Endothelial cell of umbilical vein (primary cell): ENCODE results near the gene GNB1L. TPM values are rescaled to one million over a fixed set of nuclear protein-coding genes. Genes with fewer than 3 reads are reported as not detected.

Source experiments
- BruUV-seq: library from RNA; stranded (reverse); fragments of 400-500 nt; replicated peaks from 2 replicates; lab custom pipeline; 2021; lab: Mats Ljungman, UMichigan
- CTCF ChIA-PET: fragments of 300-600, 350-600 bp; sonication (Branson Sonifier 250); formaldehyde crosslinking; loops from one replicate; lab custom pipeline; 2021; ENCODE audit warnings: antibody characterized with exemption, inconsistent platforms; lab: Charles Lee
- POLR2A ChIA-PET: fragments of 300-600, 350-600 bp; sonication (Branson Sonifier 250); formaldehyde crosslinking; loops from one replicate; lab custom pipeline; 2021; ENCODE audit warnings: antibody characterized with exemption, inconsistent platforms; lab: Charles Lee
- DNase-seq: peaks from one replicate; pipeline ENCODE4 v3.0.0-alpha.2; 2011; ENCODE audit warnings: low read depth, low spot score
- FAIRE-seq: peaks from 2 replicates; lab custom pipeline; 2011; peaks lifted over from hg19 to GRCh38; lab: Jason Lieb, UNC
- H2AFZ ChIP-seq: 2 replicates; pipeline ENCODE4 v1.6.0; 2012; ENCODE audit warnings: low read depth, low read length, control low read depth, inconsistent platforms
- H3K27ac ChIP-seq: 2 replicates; pipeline ENCODE4 v1.5.1; 2011; ENCODE audit warnings: low read depth, mild to moderate bottlenecking, control low read depth, low read length, moderate library complexity; ENCODE audit not compliant: insufficient read depth
- H3K27me3 ChIP-seq, 2 experiments: 2 replicates each; pipeline versions ENCODE4 v1.6.0 to v1.6.1; 2011; ENCODE audit warnings: low read length in 2 of 2, mixed read lengths in 1 of 2; ENCODE audit not compliant: control insufficient read depth in 2 of 2, insufficient read depth in 2 of 2
- H3K36me3 ChIP-seq, 2 experiments: 2 replicates in 1 of 2; 3 replicates in 1 of 2; pipeline ENCODE4 v1.5.1; 2011; ENCODE audit warnings: low read length in 2 of 2, mild to moderate bottlenecking in 1 of 2, moderate library complexity in 1 of 2; ENCODE audit not compliant: control insufficient read depth in 2 of 2, insufficient read depth in 2 of 2; ENCODE audit errors: extremely low read depth in 1 of 2
- H3K4me1 ChIP-seq: 3 replicates; pipeline ENCODE4 v1.5.1; 2011; ENCODE audit warnings: mild to moderate bottlenecking, low read length; ENCODE audit not compliant: control insufficient read depth, insufficient read depth; ENCODE audit errors: extremely low read depth
- H3K4me2 ChIP-seq: 2 replicates; pipeline ENCODE4 v1.6.1; 2011; ENCODE audit warnings: low read length, control low read depth, mixed read lengths; ENCODE audit not compliant: insufficient read depth
- H3K4me3 ChIP-seq, 3 experiments: fragments of 200-600 bp in 1 of 3; sonication (generic), shearing (Covaris generic) in 1 of 3; replicated peaks in 1 of 3; 2 replicates each; pipeline ENCODE4 v1.5.1; 2011 to 2016; ENCODE audit warnings: control low read depth in 3 of 3, low read length in 3 of 3, mild to moderate bottlenecking in 2 of 3, inconsistent platforms in 1 of 3, low read depth in 1 of 3, moderate library complexity in 1 of 3; ENCODE audit not compliant: insufficient read depth in 1 of 3
- H3K79me2 ChIP-seq: 2 replicates; pipeline ENCODE4 v1.6.0; 2012; ENCODE audit warnings: low read length, inconsistent platforms; ENCODE audit not compliant: control insufficient read depth, insufficient read depth
- H3K9ac ChIP-seq: replicated peaks from 2 replicates; pipeline ENCODE3; 2011; ENCODE audit warnings: low read length, control low read depth; ENCODE audit not compliant: insufficient read depth; ENCODE audit errors: extremely low read depth
- H3K9me1 ChIP-seq: replicated peaks from 3 replicates; pipeline ENCODE4 v1.6.0; 2011; ENCODE audit warnings: mild to moderate bottlenecking, low read length; ENCODE audit not compliant: control insufficient read depth, insufficient read depth; ENCODE audit errors: extremely low read depth
- H3K9me3 ChIP-seq: replicated peaks from 2 replicates; pipeline ENCODE4 v1.5.1; 2012; ENCODE audit warnings: low read length, inconsistent platforms; ENCODE audit not compliant: control insufficient read depth, insufficient read depth
- H4K20me1 ChIP-seq: replicated peaks from 2 replicates; pipeline ENCODE3; 2011; ENCODE audit warnings: mild to moderate bottlenecking, low read length; ENCODE audit not compliant: control insufficient read depth, insufficient read depth; ENCODE audit errors: extremely low read depth
- EZH2 ChIP-seq: IDR thresholded peaks from 2 replicates; pipeline ENCODE4 v1.6.1; 2012; ENCODE audit warnings: borderline replicate concordance, low read depth, mild to moderate bottlenecking, moderate library complexity, low read length, inconsistent platforms; ENCODE audit not compliant: severe bottlenecking
- FOS ChIP-seq: IDR thresholded peaks from 2 replicates; pipeline ENCODE4 v1.6.1; 2011; ENCODE audit warnings: mild to moderate bottlenecking, low read length, moderate library complexity, borderline replicate concordance; ENCODE audit not compliant: insufficient read depth
- GATA2 ChIP-seq: IDR thresholded peaks from 2 replicates; pipeline ENCODE4 v1.7.0; 2011; ENCODE audit warnings: low read depth, mild to moderate bottlenecking, moderate library complexity, mixed read lengths, low read length; ENCODE audit not compliant: insufficient read length, insufficient read depth
- JUN ChIP-seq: IDR thresholded peaks from 2 replicates; pipeline ENCODE4 v1.6.1; 2011; ENCODE audit warnings: borderline replicate concordance, low read depth; ENCODE audit not compliant: insufficient read length, insufficient read depth
- MAX ChIP-seq: IDR thresholded peaks from 2 replicates; pipeline ENCODE4 v1.6.1; 2011; ENCODE audit not compliant: insufficient read depth, insufficient read length
- MYC ChIP-seq: IDR thresholded peaks from one replicate; pipeline ENCODE4 v1.6.1; 2011; ENCODE audit warnings: mild to moderate bottlenecking, low read depth, low read length
- POLR2A ChIP-seq: IDR thresholded peaks from 2 replicates; pipeline ENCODE4 v1.6.1; 2012; ENCODE audit warnings: low read depth, mild to moderate bottlenecking, control low read depth, low read length
- POLR2AphosphoS5 ChIP-seq: IDR thresholded peaks from 2 replicates; pipeline ENCODE4 v1.6.1; 2012; ENCODE audit warnings: low read depth, mild to moderate bottlenecking, control low read depth, low read length, moderate library complexity; ENCODE audit not compliant: insufficient read depth
- dilution Hi-C: fragments of 300-500 bp; cut with MboI; formaldehyde crosslinking; loops from one replicate; pipeline ENCODE4 v1.15.0; 2019; ENCODE audit warnings: low sequenced_read_pairs; ENCODE audit not compliant: extremely low pct_ligation_motif_present
- intact Hi-C: fragments of 100-400 bp; cut with micrococcal nuclease; formaldehyde crosslinking; loops from one replicate; pipeline ENCODE4 v1.10.0; 2022
- polyA plus RNA-seq, 4 experiments: library from polyadenylated mRNA; depleted of rRNA in 3 of 4; stranded (reverse) in 3 of 4; unstranded in 1 of 4; fragments of >200 nt; gene quantifications; 2 replicates each; pipeline versions ENCODE4 v1.2.1 to v1.2.3, GENCODE V29; 2011 to 2012; ENCODE audit warnings: missing spikeins in 1 of 4
- total RNA-seq: library from RNA; stranded (reverse); gene quantifications from 2 replicates; pipeline ENCODE4 v1.2.3, GENCODE V29; 2021
- TF ChIP-seq, protein P1 (sequence below), 2 donors: IDR thresholded peaks; 1 replicate in 1 of 2; 2 replicates in 1 of 2; pipeline ENCODE4 v1.5.1; 2011; ENCODE audit warnings: low read length in 2 of 2, mild to moderate bottlenecking in 2 of 2, moderate library complexity in 2 of 2, control low read depth in 1 of 2, inconsistent platforms in 1 of 2, low read depth in 1 of 2; ENCODE audit not compliant: insufficient read depth in 1 of 2; ENCODE audit errors: extremely low read depth in 1 of 2

GNB1L gene
- total and polyA plus RNA-seq, 2 donors (not counting 3 experiments of a cell fraction or from before 2014, with no cell fraction given): 5.4 to 5.9 TPM

- CTCF ChIA-PET: interaction anchor here (0.8 to 1.1 kb wide), 2 partner anchors 25 to 45 kb away, joined by 3 read pairs; no protein-coding TSS in a partner anchor
- no peak overlapping the region for H3K27ac ChIP-seq
- H3K4me3 ChIP-seq: no peak overlapping the region
- H4K20me1 ChIP-seq: no peaks in the 10 kb centered on the region
- H3K9me3 ChIP-seq: no peaks in the 10 kb centered on the region
- POLR2A ChIA-PET: no interaction called here
- DNase-seq (no peak), FAIRE-seq (no peak)
- H3K27me3 ChIP-seq: peaks cover 0 to 4% of the 10 kb centered on the region in 2 experiments
- H2AFZ ChIP-seq: no peak overlapping the region
- no peak overlapping the region for H3K4me2 ChIP-seq
- H3K36me3 ChIP-seq: no peaks in the 10 kb centered on the region
- H3K79me2 ChIP-seq: no peaks in the 10 kb centered on the region
- TF ChIP-seq GATA2 (no peak), JUN (no peak), POLR2A (no peak), FOS (no peak), POLR2AphosphoS5 (no peak), MYC (no peak), MAX (no peak), EZH2 (no peak)
- TF ChIP-seq, protein P1, sequence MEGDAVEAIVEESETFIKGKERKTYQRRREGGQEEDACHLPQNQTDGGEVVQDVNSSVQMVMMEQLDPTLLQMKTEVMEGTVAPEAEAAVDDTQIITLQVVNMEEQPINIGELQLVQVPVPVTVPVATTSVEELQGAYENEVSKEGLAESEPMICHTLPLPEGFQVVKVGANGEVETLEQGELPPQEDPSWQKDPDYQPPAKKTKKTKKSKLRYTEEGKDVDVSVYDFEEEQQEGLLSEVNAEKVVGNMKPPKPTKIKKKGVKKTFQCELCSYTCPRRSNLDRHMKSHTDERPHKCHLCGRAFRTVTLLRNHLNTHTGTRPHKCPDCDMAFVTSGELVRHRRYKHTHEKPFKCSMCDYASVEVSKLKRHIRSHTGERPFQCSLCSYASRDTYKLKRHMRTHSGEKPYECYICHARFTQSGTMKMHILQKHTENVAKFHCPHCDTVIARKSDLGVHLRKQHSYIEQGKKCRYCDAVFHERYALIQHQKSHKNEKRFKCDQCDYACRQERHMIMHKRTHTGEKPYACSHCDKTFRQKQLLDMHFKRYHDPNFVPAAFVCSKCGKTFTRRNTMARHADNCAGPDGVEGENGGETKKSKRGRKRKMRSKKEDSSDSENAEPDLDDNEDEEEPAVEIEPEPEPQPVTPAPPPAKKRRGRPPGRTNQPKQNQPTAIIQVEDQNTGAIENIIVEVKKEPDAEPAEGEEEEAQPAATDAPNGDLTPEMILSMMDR (IDR thresholded peaks at IDR 0.05; ENCODE audit: extremely low read depth in 1 of 2, insufficient read depth in 1 of 2, low read depth in 1 of 2, low read length in 2 of 2): no peak
- H3K9ac ChIP-seq: no peak overlapping the region
- H3K9me1 ChIP-seq: no peaks in the 10 kb centered on the region
- intact Hi-C loops (no loop called here), dilution Hi-C loops (no loop called here)
- H3K4me1 ChIP-seq: peaks cover 12% of the 10 kb centered on the region
- BruUV-seq: no TSS peak
Measured at GRCh38 chr22:19775496-19776325, 79.0 kb downstream of the GNB1L start.
